GM21786 (cell line): ENCODE data around the gene DNAJB9.
A peak's percentile ranks its signal among the peaks of the same experiment; 100 is the strongest.

Source experiments
- ATAC-seq: cut with Tn5 transposase; IDR thresholded peaks from one replicate; pipeline ENCODE4 v1.9.1; 2021; ENCODE audit not compliant: unreplicated experiment

Gene DNAJB9

GRCh38 chr7:108565987-108566386, 3.7 kb upstream of the DNAJB9 start:
- no peak for ATAC-seq

DNA sequence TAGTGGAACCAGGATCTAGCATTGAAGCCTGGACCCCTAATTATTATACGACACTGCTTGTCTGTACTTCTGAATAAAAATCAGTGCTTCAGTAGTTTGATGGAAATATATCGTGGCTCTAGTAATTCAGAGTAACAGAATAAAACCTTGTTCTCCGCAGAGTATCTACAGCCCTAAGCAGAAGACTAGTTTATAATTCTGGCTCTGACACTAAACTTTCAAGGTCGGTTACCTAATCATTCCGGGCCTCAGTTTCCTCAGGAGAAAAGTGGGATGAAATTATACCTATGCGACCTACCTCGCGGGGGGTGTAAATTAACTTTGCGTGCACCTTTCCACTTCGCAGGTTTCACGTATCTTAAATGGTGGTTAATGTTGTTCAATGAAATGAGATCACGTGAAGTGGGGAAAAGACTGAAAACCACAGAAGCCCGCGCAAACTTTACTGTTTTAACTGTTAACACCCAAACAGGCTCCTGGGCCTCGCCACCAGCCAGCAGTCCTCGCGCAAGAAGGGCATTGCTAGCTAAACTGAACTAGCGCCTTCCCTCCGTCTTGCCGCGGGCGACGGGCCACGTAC, 783 bp upstream of the DNAJB9 start:
- ATAC-seq = no peak

DNA sequence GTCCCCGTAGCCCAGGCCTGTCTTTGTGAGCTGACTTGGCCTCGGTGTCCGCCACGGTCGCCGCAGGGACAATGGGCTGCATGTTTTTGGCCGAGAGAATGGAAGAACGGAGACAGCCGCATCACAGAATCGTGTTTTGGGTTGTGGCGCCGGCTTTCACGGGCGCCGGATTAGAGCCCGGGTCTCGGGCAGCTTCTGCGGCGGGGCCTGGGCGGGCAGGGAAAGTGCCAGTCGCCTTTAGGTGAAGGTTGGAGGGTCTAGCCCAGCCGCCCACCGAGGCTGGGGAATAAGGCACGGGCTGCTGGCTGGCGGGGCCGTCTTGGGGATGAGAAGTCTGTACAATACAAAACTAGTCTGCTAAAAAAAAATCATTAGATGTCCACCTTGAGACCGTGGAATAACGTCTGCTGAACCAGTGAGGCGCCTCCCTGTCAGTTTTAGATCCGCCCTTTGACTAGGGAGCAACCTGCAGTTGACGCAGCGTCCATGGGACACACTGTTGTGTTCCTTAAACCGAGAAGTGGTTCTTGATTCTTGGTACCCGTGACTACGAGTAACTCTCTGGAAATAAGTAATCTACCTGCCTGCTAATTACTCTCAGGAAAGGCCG, 577 bp downstream of the DNAJB9 start:
- peak; percentile 23 for ATAC-seq

GRCh38 chr7:108572480-108572879, 2.8 kb downstream of the DNAJB9 start:
- ATAC-seq = no peak

DNA sequence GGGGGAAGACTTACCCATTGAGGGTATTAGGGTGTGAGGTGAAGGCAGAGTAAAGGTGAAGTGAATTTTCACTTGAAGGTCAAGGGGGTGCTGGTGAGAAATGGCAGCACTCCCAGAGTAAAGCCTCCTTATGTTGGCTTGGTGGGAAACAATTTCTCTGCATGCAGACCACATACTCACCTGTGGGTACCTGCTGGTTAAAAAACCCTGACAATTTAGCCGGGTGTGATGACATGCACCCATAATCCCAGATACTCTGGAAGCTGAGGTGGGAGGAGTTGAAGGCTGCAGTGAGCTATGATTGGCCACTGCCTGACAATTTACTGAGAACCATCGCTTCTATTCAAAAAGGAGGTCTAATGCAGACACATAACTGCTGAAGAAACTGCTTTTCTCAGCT, 5.5 kb downstream of the DNAJB9 start:
- no peak for ATAC-seq

DNA sequence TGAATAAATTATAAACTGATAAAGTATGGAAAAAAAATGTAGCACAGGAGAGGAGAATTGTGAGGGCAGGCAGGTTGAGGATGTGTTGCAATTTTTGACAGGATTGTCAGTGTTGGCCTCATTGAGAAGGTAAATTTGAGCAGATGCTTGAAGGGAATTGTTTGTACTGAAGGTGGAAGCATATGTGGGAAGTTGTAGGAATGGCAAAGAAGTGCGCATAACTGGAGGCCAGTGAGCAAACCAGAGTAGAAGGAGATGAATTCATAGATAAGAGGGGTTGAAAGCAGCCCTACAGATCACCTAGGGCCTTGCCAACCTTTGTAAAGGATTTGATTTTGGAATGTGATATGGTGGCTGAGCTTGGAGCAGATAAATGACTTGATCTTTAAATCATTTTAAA, 6.4 kb downstream of the DNAJB9 start:
- no peak for ATAC-seq

- no peak for ATAC-seq
These were observed 9.3 kb downstream of the DNAJB9 start for GRCh38 chr7:108578937-108579336.

GRCh38 chr7:108580298-108580697, 10.6 kb downstream of the DNAJB9 start:
- no peak for ATAC-seq

DNA sequence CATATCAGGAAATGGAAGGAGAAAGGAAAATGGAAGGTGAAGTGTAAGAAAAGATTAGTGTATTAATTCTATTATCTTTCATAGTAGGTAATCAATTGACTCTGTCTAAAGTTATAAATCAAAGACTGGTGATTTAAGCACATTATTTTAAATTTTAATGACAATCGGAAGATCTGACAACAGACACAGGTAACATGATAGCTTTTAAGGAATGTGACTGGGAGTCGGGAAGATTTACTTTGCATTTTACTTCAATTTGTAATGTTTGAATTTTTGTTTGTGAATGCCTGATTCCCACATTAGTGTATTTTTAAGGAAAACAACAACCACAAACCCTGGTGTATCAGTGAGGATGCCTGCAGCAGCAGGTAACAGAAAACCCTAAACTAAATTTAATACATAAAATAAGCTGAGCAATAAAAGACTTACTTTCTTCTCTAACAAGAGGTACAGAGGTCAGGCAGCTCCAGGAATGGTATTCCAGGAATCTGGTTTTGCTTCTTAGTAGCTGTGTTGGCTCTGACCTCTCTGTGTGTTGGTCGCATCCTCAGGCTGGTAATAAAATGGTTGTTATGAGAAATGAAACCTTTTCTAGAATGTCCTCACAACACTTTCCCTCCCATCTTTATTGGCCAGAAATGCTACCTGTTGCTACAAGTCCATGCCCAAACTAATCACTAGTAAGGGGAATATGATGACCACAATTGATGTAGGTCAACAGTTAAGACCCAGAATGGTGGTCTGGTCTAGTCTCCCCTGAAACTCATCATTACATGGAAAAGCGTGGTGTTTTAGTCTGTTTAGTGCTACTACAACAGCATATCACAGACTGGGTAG, 12.2 kb downstream of the DNAJB9 start:
- ATAC-seq = no peak

DNA sequence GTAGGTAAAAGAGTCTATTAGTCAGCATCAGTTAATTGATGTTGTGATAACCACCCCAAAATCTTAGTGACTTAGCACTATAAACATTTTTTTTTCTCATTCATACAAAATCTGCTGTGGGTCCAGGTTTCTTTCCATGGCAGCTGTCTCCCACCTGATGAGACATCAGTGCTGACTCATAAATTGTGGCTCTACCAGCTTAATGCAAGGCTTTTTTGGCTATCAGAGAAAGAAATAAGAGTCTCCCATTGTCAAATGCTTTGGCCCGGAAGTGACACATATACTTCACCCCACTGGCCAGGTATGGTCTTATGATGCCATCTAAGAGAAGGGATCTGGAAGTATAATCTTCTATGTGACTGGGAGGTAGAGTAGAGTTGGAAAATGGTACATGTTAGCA, 14.5 kb downstream of the DNAJB9 start:
- no peak for ATAC-seq

- ATAC-seq = no peak
These were observed 16.2 kb downstream of the DNAJB9 start for GRCh38 chr7:108585843-108586242.

DNA sequence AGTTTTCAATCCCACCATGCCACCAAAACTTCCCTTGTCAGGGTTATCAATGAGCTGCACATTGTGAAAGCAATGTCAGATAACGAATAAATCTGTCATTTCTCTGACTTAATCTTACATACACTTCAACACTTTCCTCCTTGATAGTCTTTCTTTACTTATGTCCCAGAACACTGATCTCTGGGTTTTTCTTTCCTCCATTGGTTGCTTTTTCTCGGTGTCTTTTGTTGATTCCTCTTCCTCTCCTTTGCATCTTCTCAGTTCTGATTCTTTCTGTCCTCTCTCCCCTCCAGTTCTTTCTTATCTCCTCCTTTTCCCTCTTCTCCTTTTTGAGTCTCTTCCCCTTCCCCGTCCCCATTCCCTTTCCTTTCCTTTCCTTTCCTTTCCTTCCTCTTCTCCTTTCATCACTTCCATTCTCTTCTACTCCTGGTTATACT, 16.6 kb downstream of the DNAJB9 start:
- ATAC-seq = no peak

GRCh38 chr7:108589199-108589598, 19.5 kb downstream of the DNAJB9 start:
- no peak for ATAC-seq

- peak; percentile 53 for ATAC-seq
These were observed 20.2 kb downstream of the DNAJB9 start for GRCh38 chr7:108589874-108590273.

DNA sequence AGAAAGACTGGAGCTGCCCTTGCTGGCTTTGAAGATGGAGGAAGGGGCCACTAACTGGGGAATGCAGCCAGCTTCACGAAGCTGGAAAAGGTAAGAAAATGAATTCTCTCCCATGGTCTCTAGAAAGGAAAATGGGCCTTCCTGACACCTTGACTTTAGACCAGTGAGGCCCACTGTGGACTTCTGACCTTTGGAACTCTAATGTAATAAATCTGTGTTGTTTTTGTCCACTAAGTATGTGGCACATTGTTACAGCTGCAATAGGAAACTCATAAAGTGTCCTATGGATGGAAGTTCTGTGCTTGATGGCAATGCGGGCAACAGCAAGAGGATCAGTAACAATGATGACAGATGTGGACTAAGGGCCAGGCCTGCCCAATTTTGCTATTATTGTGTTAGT, 20.9 kb downstream of the DNAJB9 start:
- ATAC-seq = no peak

DNA sequence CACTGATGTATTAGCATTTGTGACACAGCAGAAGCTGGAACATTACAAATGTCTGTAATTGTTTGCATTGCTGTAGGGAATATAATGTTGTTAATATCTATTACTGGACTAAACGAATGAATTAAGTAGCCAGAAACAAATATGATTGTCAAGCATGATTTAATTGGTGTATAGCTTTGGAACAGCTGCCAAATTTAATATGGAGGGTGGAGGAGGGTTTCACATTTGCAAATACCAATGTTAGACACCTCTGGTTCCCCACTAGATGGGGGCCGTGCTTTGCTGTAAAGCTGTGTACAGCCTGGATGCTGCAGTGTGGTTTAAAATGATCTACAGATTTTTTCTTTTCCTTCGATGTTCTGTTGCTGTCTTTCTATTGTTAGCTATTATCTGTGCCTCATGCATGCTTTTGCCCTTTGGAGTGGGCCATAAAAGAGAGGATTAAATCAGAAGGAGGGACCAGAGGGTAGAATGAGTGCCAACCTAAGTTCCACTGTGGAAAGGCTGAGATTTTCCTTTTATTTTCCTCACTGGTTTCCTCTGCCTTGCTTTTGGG, 23.1 kb downstream of the DNAJB9 start:
- ATAC-seq = no peak

DNA sequence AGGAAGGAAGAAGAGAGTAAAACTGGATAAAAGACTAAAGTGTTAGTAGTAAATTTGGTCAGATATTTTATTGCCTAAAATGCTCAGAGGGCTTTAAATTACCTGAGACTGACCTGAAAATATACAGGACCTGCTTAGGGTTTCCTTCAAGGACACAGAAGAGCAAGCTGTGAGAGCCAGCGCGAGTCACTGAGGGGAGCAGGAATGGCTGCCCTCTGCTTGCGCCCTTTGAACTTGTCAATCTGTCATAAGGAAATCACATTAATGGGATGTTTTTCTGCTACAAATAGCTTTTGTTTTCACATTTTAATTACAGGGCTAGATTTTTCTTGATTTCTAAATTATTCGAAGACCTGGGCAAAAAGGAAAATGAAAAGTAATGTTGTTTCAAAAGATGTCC, 26.9 kb downstream of the DNAJB9 start:
- peak; percentile 73 for ATAC-seq

- no peak for ATAC-seq
These were observed 28.5 kb downstream of the DNAJB9 start for GRCh38 chr7:108598153-108598552.

DNA sequence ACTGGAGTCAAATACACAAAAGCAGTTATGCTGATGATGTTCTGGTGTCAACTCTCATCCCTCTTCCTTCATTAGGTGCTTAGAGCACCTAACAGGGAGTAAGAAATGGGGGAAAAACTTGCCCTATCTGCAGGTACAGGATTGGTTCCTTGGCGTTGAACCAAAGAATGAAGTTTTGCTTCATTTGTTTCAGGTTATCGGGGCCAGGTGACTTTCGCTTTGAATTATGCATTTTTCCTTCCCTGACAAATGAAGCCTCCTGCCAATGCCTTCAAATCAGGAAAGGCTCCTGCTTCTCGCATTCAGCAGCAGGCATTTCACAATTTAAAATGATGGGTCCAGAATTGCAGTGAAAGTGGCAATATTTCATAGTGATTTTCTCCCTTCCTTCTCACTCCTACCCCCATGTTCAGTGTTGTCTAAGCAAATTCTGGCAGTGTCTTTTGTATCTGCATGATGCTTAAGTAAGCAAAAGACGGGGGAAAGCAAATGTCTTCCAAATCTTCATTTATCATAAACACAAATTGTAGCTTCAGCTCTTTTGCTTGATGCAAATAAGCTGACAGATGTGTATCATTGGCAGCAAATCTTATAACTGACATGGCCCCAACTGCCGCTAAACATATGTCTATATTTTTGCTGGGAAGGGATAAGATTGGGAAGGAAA, 29.4 kb downstream of the DNAJB9 start:
- ATAC-seq = no peak

DNA sequence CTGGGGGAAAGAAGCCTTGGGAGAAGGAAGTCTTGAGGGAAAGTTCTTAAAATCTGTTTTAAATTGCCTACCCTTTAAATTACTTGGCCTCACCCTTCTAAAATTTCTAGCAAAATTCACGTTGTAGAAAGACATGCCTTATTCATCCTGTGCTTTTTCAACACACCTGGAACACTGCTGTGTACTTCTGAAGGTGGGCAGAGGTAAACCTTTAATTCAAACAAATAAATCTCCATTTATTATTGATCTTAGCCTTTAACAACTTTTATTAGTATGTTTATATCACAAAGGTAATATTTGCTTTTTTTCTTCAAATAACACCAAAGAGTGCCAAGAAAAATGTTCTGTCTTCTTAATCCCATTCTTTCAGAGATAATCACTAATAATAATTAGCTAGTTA, 30.7 kb downstream of the DNAJB9 start:
- ATAC-seq = no peak

GRCh38 chr7:108603656-108604306, 34.1 kb downstream of the DNAJB9 start:
- no peak for ATAC-seq
